ENCODE measurements around the gene GPC3.

The GPC3 gene

GRCh38 chrX:133840415-133840814 lies 145.0 kb downstream of the GPC3 start:
- DNase-seq (ENCODE audit: low spot score), result no peak

GRCh38 chrX:133838761-133839676 lies 146.4 kb downstream of the GPC3 start:
- peak; percentile 40 for DNase-seq (ENCODE audit: low spot score)

GRCh38 chrX:133837091-133837490 lies 148.3 kb downstream of the GPC3 start:
- no peak for DNase-seq (ENCODE audit: low spot score)

- no peak for DNase-seq (ENCODE audit: low spot score)
Observed at GRCh38 chrX:133836561-133836960, 148.8 kb downstream of the GPC3 start.

GRCh38 chrX:133834771-133835170 lies 150.6 kb downstream of the GPC3 start:
- DNase-seq (ENCODE audit: low spot score), result no peak

GRCh38 chrX:133819546-133819945 lies 165.8 kb downstream of the GPC3 start:
- DNase-seq (ENCODE audit: low spot score), result no peak

- DNase-seq (ENCODE audit: low spot score), result no peak
Observed at GRCh38 chrX:133818019-133818418, 167.4 kb downstream of the GPC3 start.

GRCh38 chrX:133815496-133815895 lies 169.9 kb downstream of the GPC3 start:
- DNase-seq (ENCODE audit: low spot score), result no peak

GRCh38 chrX:133813971-133814370 lies 171.4 kb downstream of the GPC3 start:
- DNase-seq (ENCODE audit: low spot score), result no peak

GRCh38 chrX:133812402-133812801 lies 173.0 kb downstream of the GPC3 start:
- no peak for DNase-seq (ENCODE audit: low spot score)

- no peak for DNase-seq (ENCODE audit: low spot score)
Observed at GRCh38 chrX:133810925-133811324, 174.5 kb downstream of the GPC3 start.

GRCh38 chrX:133804072-133804471 lies 181.3 kb downstream of the GPC3 start:
- no peak for DNase-seq (ENCODE audit: low spot score)

GRCh38 chrX:133796282-133796681 lies 189.1 kb downstream of the GPC3 start:
- no peak for DNase-seq (ENCODE audit: low spot score)

GRCh38 chrX:133794126-133794525 lies 191.3 kb downstream of the GPC3 start:
- DNase-seq (ENCODE audit: low spot score), result no peak

GRCh38 chrX:133793626-133794025 lies 191.8 kb downstream of the GPC3 start:
- DNase-seq (ENCODE audit: low spot score), result no peak

- DNase-seq (ENCODE audit: low spot score), result peak; percentile 72
Observed at GRCh38 chrX:133792198-133792953, 193.0 kb downstream of the GPC3 start.

- DNase-seq (ENCODE audit: low spot score), result no peak
Observed at GRCh38 chrX:133789829-133790228, 195.6 kb downstream of the GPC3 start.

GRCh38 chrX:133786382-133786781 lies 199.0 kb downstream of the GPC3 start:
- DNase-seq (ENCODE audit: low spot score), result no peak

- DNase-seq (ENCODE audit: low spot score), result peak; percentile 17
Observed at GRCh38 chrX:133783274-133783673, 202.1 kb downstream of the GPC3 start.

GRCh38 chrX:133781174-133781573 lies 204.2 kb downstream of the GPC3 start:
- no peak for DNase-seq (ENCODE audit: low spot score)

GRCh38 chrX:133776072-133776471 lies 209.3 kb downstream of the GPC3 start:
- peak; percentile 14 for DNase-seq (ENCODE audit: low spot score)

GRCh38 chrX:133774807-133775206 lies 210.6 kb downstream of the GPC3 start:
- DNase-seq (ENCODE audit: low spot score), result no peak

- no peak for DNase-seq (ENCODE audit: low spot score)
Observed at GRCh38 chrX:133771086-133771646, 214.2 kb downstream of the GPC3 start.
